ENCODE data around the gene DNAJB13. TPM values are rescaled to one million over a fixed set of nuclear protein-coding genes. Genes with fewer than 3 reads are reported as not detected.
A peak's percentile ranks its signal among the peaks of the same experiment; 100 is the strongest.

DNAJB13 gene
- total and polyA plus RNA-seq, 12 donors: not detected

GRCh38 chr11:74012074-74012809, 61.4 kb downstream of the DNAJB13 start:
- TF ChIP-seq, protein P1, sequence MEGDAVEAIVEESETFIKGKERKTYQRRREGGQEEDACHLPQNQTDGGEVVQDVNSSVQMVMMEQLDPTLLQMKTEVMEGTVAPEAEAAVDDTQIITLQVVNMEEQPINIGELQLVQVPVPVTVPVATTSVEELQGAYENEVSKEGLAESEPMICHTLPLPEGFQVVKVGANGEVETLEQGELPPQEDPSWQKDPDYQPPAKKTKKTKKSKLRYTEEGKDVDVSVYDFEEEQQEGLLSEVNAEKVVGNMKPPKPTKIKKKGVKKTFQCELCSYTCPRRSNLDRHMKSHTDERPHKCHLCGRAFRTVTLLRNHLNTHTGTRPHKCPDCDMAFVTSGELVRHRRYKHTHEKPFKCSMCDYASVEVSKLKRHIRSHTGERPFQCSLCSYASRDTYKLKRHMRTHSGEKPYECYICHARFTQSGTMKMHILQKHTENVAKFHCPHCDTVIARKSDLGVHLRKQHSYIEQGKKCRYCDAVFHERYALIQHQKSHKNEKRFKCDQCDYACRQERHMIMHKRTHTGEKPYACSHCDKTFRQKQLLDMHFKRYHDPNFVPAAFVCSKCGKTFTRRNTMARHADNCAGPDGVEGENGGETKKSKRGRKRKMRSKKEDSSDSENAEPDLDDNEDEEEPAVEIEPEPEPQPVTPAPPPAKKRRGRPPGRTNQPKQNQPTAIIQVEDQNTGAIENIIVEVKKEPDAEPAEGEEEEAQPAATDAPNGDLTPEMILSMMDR (IDR thresholded peaks at IDR 0.05): no peak
- no peak overlapping the region for H3K4me3 ChIP-seq
- 96% methylated on average over 14 of the region's 14 CpGs for WGBS, 2 donors
- DNase-seq (no peak), ATAC-seq (no peak)
- H3K4me1 ChIP-seq: peaks cover 0 to 60% (median 26%) of the 10 kb centered on the region in 9 donors
- peak overlapping the region in 1 of 10 donors; percentile 35 for H3K27ac ChIP-seq
- peaks cover 0 to 39% (median 0%) of the 10 kb centered on the region in 9 donors for H3K36me3 ChIP-seq
- intact Hi-C loops (cut with DNase I): no loop called here
- H3K9me3 ChIP-seq: no peaks in the 10 kb centered on the region
- H3K27me3 ChIP-seq: no peaks in the 10 kb centered on the region

DNA sequence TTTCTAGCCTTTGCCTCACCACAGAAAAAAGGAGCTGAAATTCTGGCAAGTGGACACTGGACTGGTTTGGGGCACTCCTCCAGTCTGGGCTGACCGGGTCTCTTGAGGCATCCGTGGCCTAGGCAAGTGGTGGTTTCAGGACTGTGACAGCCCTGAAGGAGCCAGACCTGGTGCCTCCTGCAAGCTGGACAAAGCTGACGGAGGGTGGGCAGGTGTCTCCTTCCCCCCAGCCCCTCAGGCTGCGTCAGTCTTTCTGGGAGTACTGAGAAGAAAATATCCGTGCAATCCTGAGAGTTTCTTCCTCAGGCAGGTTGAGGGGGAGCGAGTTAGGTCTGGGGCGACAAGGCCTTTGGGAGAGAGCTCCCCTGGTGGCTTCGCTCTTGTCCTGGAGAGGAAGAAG, 62.3 kb downstream of the DNAJB13 start:
- peaks cover 0 to 63% (median 32%) of the 10 kb centered on the region in 9 donors for H3K4me1 ChIP-seq
- no peak for DNase-seq
- TF ChIP-seq, protein P1 (IDR thresholded peaks at IDR 0.05): no peak
- no peak overlapping the region for H3K4me3 ChIP-seq
- intact Hi-C loops (cut with DNase I): no loop called here
- no peak overlapping the region for H3K27ac ChIP-seq
- 97 to 99% methylated on average over 8 of the region's 8 CpGs for WGBS, 2 donors
- peaks cover 0 to 39% (median 0%) of the 10 kb centered on the region in 9 donors for H3K36me3 ChIP-seq
- H3K9me3 ChIP-seq: no peaks in the 10 kb centered on the region
- ATAC-seq: no peak
- no peaks in the 10 kb centered on the region for H3K27me3 ChIP-seq

DNA sequence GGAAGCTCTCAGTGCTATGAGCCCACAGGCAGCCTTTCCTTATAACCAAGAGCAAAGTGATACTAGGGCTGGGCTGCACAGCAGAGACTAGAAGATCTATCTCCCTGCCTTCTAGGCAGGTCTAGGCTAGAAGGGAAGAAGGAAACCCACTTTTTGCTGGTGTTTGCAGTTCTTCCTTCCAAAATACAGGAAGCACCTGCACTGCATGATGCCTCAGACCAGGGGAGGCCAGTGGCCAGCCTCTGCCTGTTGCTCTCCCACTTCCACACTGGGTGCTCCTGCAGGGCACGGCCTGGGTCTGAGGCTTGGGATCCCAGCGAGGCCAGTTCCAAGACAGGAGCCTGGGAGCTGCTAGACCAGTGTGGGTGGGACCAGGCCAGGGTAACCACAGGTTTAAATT, 64.1 kb downstream of the DNAJB13 start:
- no peaks in the 10 kb centered on the region for H3K27me3 ChIP-seq
- H3K36me3 ChIP-seq: peaks cover 0 to 39% (median 0%) of the 10 kb centered on the region in 9 donors
- no peaks in the 10 kb centered on the region for H3K9me3 ChIP-seq
- TF ChIP-seq, protein P1 (IDR thresholded peaks at IDR 0.05): no peak
- intact Hi-C loops (cut with DNase I): loop anchor here in 2 of 10 donors (5.0 kb wide), 1 partner anchor 33 kb away; the partner anchor contains the start of gene UCP2 (in 2 of the 2)
- H3K4me1 ChIP-seq: peaks cover 9 to 65% (median 36%) of the 10 kb centered on the region in 9 donors
- DNase-seq: peak in 1 of 2 donors; percentile 27
- WGBS, 2 donors: 85 to 92% methylated on average over 2 of the region's 2 CpGs
- no peak overlapping the region for H3K4me3 ChIP-seq
- no peak overlapping the region for H3K27ac ChIP-seq
- no peak for ATAC-seq

GRCh38 chr11:74015919-74016684, 65.3 kb downstream of the DNAJB13 start:
- 93 to 94% methylated on average over 5 of the region's 5 CpGs for WGBS, 2 donors
- H3K27me3 ChIP-seq: no peaks in the 10 kb centered on the region
- intact Hi-C loops (cut with DNase I): loop anchor here in 2 of 10 donors (5.0 kb wide), 1 partner anchor 34 kb away; the partner anchor contains the start of gene UCP2 (in 2 of the 2)
- peaks cover 0 to 39% (median 0%) of the 10 kb centered on the region in 9 donors for H3K36me3 ChIP-seq
- no peak for ATAC-seq
- H3K9me3 ChIP-seq: no peaks in the 10 kb centered on the region
- no peak overlapping the region for H3K4me3 ChIP-seq
- H3K4me1 ChIP-seq: peaks cover 9 to 64% (median 31%) of the 10 kb centered on the region in 9 donors
- H3K27ac ChIP-seq: no peak overlapping the region
- TF ChIP-seq, protein P1 (IDR thresholded peaks at IDR 0.05): no peak
- DNase-seq: no peak
